OCI-LY7 (cell line): ENCODE data around the gene RSPH6A. TPM values are rescaled to one million over a fixed set of nuclear protein-coding genes. Genes with fewer than 3 reads are reported as not detected.

ENCODE experiments used
- BruUV-seq: library from RNA; stranded (reverse); fragments of 400-500 nt; replicated peaks from 2 replicates; lab custom pipeline; 2021; lab: Mats Ljungman, UMichigan
- CTCF ChIA-PET: fragments of 300-600 bp; sonication (Branson Sonifier 250); formaldehyde crosslinking; loops from one replicate; lab custom pipeline; 2022; ENCODE audit warnings: antibody characterized with exemption; ENCODE audit not compliant: unreplicated experiment; lab: Charles Lee
- POLR2A ChIA-PET: fragments of 300-600 bp; sonication (Branson Sonifier 250); formaldehyde crosslinking; loops from one replicate; lab custom pipeline; 2022; ENCODE audit warnings: antibody characterized with exemption; lab: Charles Lee
- DNase-seq: peaks from one replicate; pipeline ENCODE4 v3.0.0-alpha.2; 2015; ENCODE audit warnings: low spot score
- H2AFZ ChIP-seq: fragments of 200-600 bp; sonication (generic), shearing (Covaris generic); 2 replicates; pipeline ENCODE4 v1.6.1; 2014; ENCODE audit warnings: mild to moderate bottlenecking, antibody characterized with exemption, low read length, moderate library complexity
- H3K27ac ChIP-seq: fragments of 200-600 bp; sonication (generic); 2 replicates; pipeline ENCODE4 v1.5.1; 2014; ENCODE audit warnings: mixed run types, low read depth, mild to moderate bottlenecking, moderate library complexity, low read length, inconsistent platforms; ENCODE audit not compliant: poor library complexity, severe bottlenecking
- H3K36me3 ChIP-seq: fragments of 200-600 bp; sonication (generic); 2 replicates; pipeline ENCODE4 v1.6.1; 2014; ENCODE audit warnings: mild to moderate bottlenecking, antibody characterized with exemption, low read length, moderate library complexity, mixed read lengths; ENCODE audit not compliant: insufficient read depth
- H3K4me1 ChIP-seq: fragments of 200-600 bp; sonication (generic); 2 replicates; pipeline ENCODE4 v1.5.1; 2014; ENCODE audit warnings: mild to moderate bottlenecking, low read length; ENCODE audit not compliant: insufficient read depth, poor library complexity, severe bottlenecking
- H3K4me2 ChIP-seq: fragments of 200-600 bp; sonication (generic); 2 replicates; pipeline ENCODE4 v1.6.1; 2014; ENCODE audit warnings: mild to moderate bottlenecking, low read length
- H3K4me3 ChIP-seq: fragments of 200-600 bp; sonication (generic); 2 replicates; pipeline ENCODE4 v1.5.1; 2014; ENCODE audit warnings: mild to moderate bottlenecking, low read depth, low read length; ENCODE audit not compliant: poor library complexity, severe bottlenecking
- H3K79me2 ChIP-seq: fragments of 200-600 bp; sonication (generic); 2 replicates; pipeline ENCODE4 v1.6.1; 2016; ENCODE audit warnings: low read depth, mild to moderate bottlenecking, low read length, moderate library complexity, mixed read lengths; ENCODE audit not compliant: insufficient read depth
- H3K9me2 ChIP-seq: fragments of 200-600 bp; sonication (generic); 2 replicates; pipeline ENCODE4 v1.6.1; 2016; ENCODE audit warnings: mild to moderate bottlenecking, low read length, mixed read lengths; ENCODE audit not compliant: insufficient read depth
- H3K9me3 ChIP-seq: fragments of 200-600 bp; sonication (generic); 2 replicates; pipeline ENCODE4 v1.6.1; 2014; ENCODE audit warnings: mild to moderate bottlenecking, mixed run types, low read length, mixed read lengths
- H4K20me1 ChIP-seq: fragments of 200-600 bp; sonication (generic); 2 replicates; pipeline ENCODE4 v1.6.1; 2014; ENCODE audit warnings: mild to moderate bottlenecking, antibody characterized with exemption, low read length, moderate library complexity, mixed read lengths; ENCODE audit not compliant: insufficient read depth
- EZH2phosphoT487 ChIP-seq: fragments of 200-600 bp; sonication (generic); IDR thresholded peaks from 2 replicates; pipeline ENCODE4 v1.6.1; 2018; ENCODE audit warnings: low read depth, borderline replicate concordance, mild to moderate bottlenecking, mixed run types, antibody characterized with exemption, low read length, moderate library complexity, mixed read lengths
- intact Hi-C: fragments of 100-400 bp; cut with micrococcal nuclease; formaldehyde crosslinking; loops from one replicate; pipeline ENCODE4 v1.10.0; 2022; ENCODE audit not compliant: unreplicated experiment
- total RNA-seq, 2 experiments: library from RNA; depleted of rRNA in 1 of 2; stranded (reverse); fragments of >200 nt in 1 of 2; shearing (Covaris generic) in 1 of 2; gene quantifications; 2 replicates each; pipeline ENCODE4 v1.2.3, GENCODE V29; 2014 to 2022
- TF ChIP-seq, protein P1 (sequence below): fragments of 200-600 bp; sonication (generic); conservative IDR thresholded peaks from 2 replicates; pipeline ENCODE4 v1.5.1; 2014; ENCODE audit warnings: mild to moderate bottlenecking, antibody characterized with exemption, low read length, moderate library complexity, mixed read lengths

RSPH6A gene
- total RNA-seq, 2 experiments from 2014 or later, result 0.16 to 0.72 TPM

DNA sequence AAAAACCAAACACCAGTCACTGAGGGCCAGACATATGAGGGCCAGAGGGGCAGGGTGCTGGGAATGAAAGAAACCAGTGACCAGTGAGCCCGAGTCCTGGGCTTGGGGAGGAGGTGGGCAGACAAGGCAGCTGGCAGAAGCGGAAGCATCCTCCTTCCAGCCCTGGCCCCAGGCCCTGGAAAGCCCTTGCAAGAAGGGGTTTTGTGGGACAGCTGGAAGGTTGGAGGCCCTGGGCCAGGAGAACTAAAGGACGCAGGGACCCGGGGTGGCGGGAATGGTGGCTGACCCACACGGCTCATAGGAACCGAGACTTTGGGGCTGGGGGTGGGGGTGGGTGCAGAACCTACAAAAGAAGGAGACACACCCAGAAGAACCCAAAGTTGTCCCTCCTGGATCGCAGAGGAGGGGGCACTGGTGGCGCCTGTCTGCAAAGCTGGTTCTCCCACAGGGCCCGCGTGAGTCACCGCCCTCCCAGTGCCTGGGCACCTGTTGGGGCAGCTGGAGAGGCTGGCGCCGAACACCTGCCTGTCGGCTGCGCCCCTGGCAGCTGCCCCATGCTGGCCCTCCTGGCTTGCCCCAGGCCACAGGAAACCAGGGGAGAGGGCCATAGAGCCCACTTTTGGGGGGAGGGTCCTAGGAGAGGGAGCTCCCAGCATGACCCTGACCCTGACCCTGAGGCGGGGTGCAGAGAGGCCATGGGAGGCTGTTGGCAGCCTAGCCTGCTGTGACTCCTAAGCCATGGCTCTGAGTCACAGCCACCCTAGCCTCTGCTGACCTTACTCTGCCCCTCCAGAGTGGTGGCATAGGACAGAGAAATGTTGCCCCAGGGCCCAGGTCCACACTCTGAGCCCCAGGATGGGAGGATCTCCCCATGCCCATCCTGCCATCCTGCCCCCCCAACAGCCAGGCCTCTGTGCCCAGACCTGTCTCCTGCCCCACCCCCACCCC is 33.6 kb downstream of the RSPH6A start:
- Histone ChIP-seq H2AFZ (no peak overlapping the region), H4K20me1 (no peaks in the 10 kb centered on the region; the same call in 1 of the 2 replicates), H3K4me2 (no peak overlapping the region), H3K79me2 (no peaks in the 10 kb centered on the region), H3K9me3 (no peaks in the 10 kb centered on the region), H3K9me2 (no peaks in the 10 kb centered on the region), H3K36me3 (peaks cover 13% of the 10 kb centered on the region; the same call in 1 of the 2 replicates), H3K4me1 (peaks cover 12% of the 10 kb centered on the region), H3K4me3 (no peak overlapping the region), H3K27ac (no peak overlapping the region)
- POLR2A ChIA-PET, result no interaction called here
- no TSS peak for BruUV-seq
- no peak for TF ChIP-seq EZH2phosphoT487
- TF ChIP-seq, protein P1, sequence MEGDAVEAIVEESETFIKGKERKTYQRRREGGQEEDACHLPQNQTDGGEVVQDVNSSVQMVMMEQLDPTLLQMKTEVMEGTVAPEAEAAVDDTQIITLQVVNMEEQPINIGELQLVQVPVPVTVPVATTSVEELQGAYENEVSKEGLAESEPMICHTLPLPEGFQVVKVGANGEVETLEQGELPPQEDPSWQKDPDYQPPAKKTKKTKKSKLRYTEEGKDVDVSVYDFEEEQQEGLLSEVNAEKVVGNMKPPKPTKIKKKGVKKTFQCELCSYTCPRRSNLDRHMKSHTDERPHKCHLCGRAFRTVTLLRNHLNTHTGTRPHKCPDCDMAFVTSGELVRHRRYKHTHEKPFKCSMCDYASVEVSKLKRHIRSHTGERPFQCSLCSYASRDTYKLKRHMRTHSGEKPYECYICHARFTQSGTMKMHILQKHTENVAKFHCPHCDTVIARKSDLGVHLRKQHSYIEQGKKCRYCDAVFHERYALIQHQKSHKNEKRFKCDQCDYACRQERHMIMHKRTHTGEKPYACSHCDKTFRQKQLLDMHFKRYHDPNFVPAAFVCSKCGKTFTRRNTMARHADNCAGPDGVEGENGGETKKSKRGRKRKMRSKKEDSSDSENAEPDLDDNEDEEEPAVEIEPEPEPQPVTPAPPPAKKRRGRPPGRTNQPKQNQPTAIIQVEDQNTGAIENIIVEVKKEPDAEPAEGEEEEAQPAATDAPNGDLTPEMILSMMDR, result no peak
- CTCF ChIA-PET, result no interaction called here
- no peak for DNase-seq
- intact Hi-C loops, result no loop called here

DNA sequence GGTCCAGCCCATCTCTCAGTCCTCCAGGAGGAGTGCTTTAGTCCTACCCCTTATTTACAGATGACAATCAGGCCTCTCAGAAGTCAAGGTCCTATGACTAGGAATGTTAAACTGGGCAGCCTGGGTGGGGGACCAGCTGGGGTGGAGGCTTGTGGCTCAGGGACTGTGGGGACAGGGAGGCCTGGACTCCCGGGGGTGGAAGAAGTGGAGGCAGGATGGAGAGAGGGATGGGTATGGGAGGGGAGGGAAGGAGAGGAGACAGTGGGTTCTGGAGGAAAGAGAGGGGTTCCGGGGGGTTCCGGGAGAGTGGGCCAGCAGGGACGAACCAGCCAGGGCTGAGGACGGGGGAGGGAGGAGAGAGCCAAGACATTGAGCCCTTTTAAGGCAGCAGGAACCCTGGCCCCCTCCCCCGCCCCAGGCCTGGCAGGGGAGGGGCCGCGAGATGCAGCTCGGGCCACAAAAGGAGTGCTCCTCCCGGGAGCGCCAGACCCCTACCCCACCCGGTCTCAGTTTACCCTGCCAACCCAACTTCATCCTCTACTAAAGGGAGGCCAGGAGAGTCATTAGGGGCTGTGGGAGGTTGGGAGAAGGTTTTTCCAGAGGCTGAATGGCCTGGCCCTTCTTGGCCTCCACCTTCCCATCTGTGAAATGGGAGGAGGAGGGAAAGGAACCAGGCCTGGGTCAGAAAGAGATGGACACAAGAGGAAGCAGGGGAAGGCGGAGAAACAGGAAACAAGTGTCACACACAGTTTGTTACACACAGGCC is 34.5 kb downstream of the RSPH6A start:
- H3K9me2 ChIP-seq, result no peaks in the 10 kb centered on the region
- intact Hi-C loops, result no loop called here
- TF ChIP-seq, protein P1, result no peak
- no peak for TF ChIP-seq EZH2phosphoT487
- no peak for DNase-seq
- BruUV-seq, result no TSS peak
- no peaks in the 10 kb centered on the region for H3K9me3 ChIP-seq
- H3K4me1 ChIP-seq, result peaks cover 12% of the 10 kb centered on the region
- H3K79me2 ChIP-seq, result no peaks in the 10 kb centered on the region
- no peak overlapping the region for H3K4me3 ChIP-seq
- ChIA-PET POLR2A (no interaction called here), CTCF (no interaction called here)
- H3K36me3 ChIP-seq, result peaks cover 7% of the 10 kb centered on the region; the same call in 1 of the 2 replicates
- H3K4me2 ChIP-seq, result no peak overlapping the region
- no peaks in the 10 kb centered on the region; the same call in 1 of the 2 replicates for H4K20me1 ChIP-seq
- no peak overlapping the region for H3K27ac ChIP-seq
- no peak overlapping the region for H2AFZ ChIP-seq
